ENCODE measurements around the gene ZNF487.
"Not testable (repeated sequence)": the region's sequence is repeated elsewhere in the genome, so short reads cannot be mapped to it uniquely, and the experiment has no call there.

The ZNF487 gene

GRCh38 chr10:43390333-43390732 lies 46.6 kb upstream of the ZNF487 start:
- peaks cover 88% of the 10 kb centered on the region for H4K20me1 ChIP-seq (ENCODE audit: insufficient read depth, low read length)
- ATAC-seq (ENCODE audit: insufficient read depth, low read depth) (no peak), DNase-seq (no peak)
- H3K4me2 ChIP-seq (ENCODE audit: insufficient read depth, low read length): no peak overlapping the region
- H2AFZ ChIP-seq (ENCODE audit: low read depth, low read length): no peak overlapping the region
- H3K9ac ChIP-seq (ENCODE audit: low read depth, low read length): no peak overlapping the region
- peaks cover 43% of the 10 kb centered on the region for H3K4me1 ChIP-seq (ENCODE audit: insufficient read depth, low read length)
- no peak overlapping the region for H3K27ac ChIP-seq (ENCODE audit: low read length)
- peaks cover 98% of the 10 kb centered on the region for H3K36me3 ChIP-seq (ENCODE audit: insufficient read depth, low read length)
- H3K27me3 ChIP-seq (ENCODE audit: insufficient read depth, low read length, poor library complexity): no peaks in the 10 kb centered on the region
- no peaks in the 10 kb centered on the region for H3K9me3 ChIP-seq (ENCODE audit: insufficient read depth, low read length, severe bottlenecking)
- TF ChIP-seq EZH2 (IDR thresholded peaks at IDR 0.05; ENCODE audit: borderline replicate concordance, low read depth, low read length, severe bottlenecking) (no peak), CTCF (IDR thresholded peaks at IDR 0.05; ENCODE audit: borderline replicate concordance, extremely low read depth, low read length, poor library complexity, severe bottlenecking) (no peak)
- H3K79me2 ChIP-seq (ENCODE audit: insufficient read depth, low read length): peaks cover 88% of the 10 kb centered on the region
- H3K4me3 ChIP-seq (ENCODE audit: low read depth in 1 of 2, low read length in 2 of 2): no peak overlapping the region

DNA sequence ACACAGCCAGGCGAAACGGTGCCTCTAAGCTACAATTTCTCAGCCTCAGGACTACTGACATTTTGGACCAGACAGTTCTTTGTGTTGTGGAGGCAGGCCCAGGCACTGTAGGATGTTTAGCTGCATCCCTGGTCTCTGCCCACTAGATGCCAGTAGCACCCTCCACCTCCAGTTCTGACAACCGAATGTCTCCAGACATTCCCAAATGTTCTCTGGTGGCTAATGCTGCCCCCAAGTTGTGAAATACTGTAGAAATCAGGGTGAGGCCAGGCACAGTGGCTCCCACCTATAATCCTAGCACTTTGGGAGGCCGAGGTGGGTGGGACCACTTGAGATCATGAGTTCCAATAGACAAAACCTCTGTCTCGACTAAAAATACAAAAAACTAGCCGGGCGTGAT lies 46.2 kb upstream of the ZNF487 start:
- H3K9me3 ChIP-seq (ENCODE audit: insufficient read depth, low read length, severe bottlenecking): no peaks in the 10 kb centered on the region
- H3K36me3 ChIP-seq (ENCODE audit: insufficient read depth, low read length): peaks cover 99% of the 10 kb centered on the region
- H3K27ac ChIP-seq (ENCODE audit: low read length): no peak overlapping the region
- H3K4me2 ChIP-seq (ENCODE audit: insufficient read depth, low read length): no peak overlapping the region
- peaks cover 48% of the 10 kb centered on the region for H3K4me1 ChIP-seq (ENCODE audit: insufficient read depth, low read length)
- ATAC-seq (ENCODE audit: insufficient read depth, low read depth) (peak; percentile 56), DNase-seq (peak; percentile 31)
- no peaks in the 10 kb centered on the region for H3K27me3 ChIP-seq (ENCODE audit: insufficient read depth, low read length, poor library complexity)
- no peak overlapping the region for H3K9ac ChIP-seq (ENCODE audit: low read depth, low read length)
- peaks cover 92% of the 10 kb centered on the region for H4K20me1 ChIP-seq (ENCODE audit: insufficient read depth, low read length)
- TF ChIP-seq EZH2 (IDR thresholded peaks at IDR 0.05; ENCODE audit: borderline replicate concordance, low read depth, low read length, severe bottlenecking): no peak
- TF ChIP-seq CTCF (IDR thresholded peaks at IDR 0.05; ENCODE audit: borderline replicate concordance, extremely low read depth, low read length, poor library complexity, severe bottlenecking): peak; percentile 64
- no peak overlapping the region for H2AFZ ChIP-seq (ENCODE audit: low read depth, low read length)
- H3K79me2 ChIP-seq (ENCODE audit: insufficient read depth, low read length): peaks cover 92% of the 10 kb centered on the region
- H3K4me3 ChIP-seq (ENCODE audit: low read depth in 1 of 2, low read length in 2 of 2): no peak overlapping the region

DNA sequence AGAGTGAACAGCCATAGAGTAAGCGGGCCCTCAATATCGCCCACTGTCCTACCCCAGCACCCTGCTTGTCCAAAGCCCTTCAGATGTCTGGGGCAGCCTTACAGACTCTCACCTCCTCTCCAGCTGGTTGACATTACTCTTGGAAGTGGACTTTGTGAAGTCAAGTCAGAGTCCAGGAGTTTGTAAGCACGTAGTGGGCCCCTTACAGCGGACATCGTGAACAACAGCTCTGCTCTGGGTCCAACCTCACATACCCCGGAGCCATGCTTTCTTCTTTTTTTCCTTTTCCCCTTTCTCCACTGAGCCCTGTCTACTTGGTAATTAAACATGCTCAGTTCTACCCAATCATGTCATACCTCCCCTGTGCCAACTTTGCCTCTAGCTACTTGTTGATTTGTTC lies 45.4 kb upstream of the ZNF487 start:
- H3K36me3 ChIP-seq (ENCODE audit: insufficient read depth, low read length): peaks cover 100% of the 10 kb centered on the region
- H4K20me1 ChIP-seq (ENCODE audit: insufficient read depth, low read length): peaks cover 96% of the 10 kb centered on the region
- no peak overlapping the region for H3K4me3 ChIP-seq (ENCODE audit: low read depth in 1 of 2, low read length in 2 of 2)
- H3K27ac ChIP-seq (ENCODE audit: low read length): no peak overlapping the region
- no peaks in the 10 kb centered on the region for H3K27me3 ChIP-seq (ENCODE audit: insufficient read depth, low read length, poor library complexity)
- H3K9ac ChIP-seq (ENCODE audit: low read depth, low read length): no peak overlapping the region
- no peak overlapping the region for H3K4me2 ChIP-seq (ENCODE audit: insufficient read depth, low read length)
- ATAC-seq (ENCODE audit: insufficient read depth, low read depth) (no peak), DNase-seq (no peak)
- no peak overlapping the region for H2AFZ ChIP-seq (ENCODE audit: low read depth, low read length)
- TF ChIP-seq EZH2 (IDR thresholded peaks at IDR 0.05; ENCODE audit: borderline replicate concordance, low read depth, low read length, severe bottlenecking): no peak
- no peak for TF ChIP-seq CTCF (IDR thresholded peaks at IDR 0.05; ENCODE audit: borderline replicate concordance, extremely low read depth, low read length, poor library complexity, severe bottlenecking)
- peaks cover 52% of the 10 kb centered on the region for H3K4me1 ChIP-seq (ENCODE audit: insufficient read depth, low read length)
- H3K79me2 ChIP-seq (ENCODE audit: insufficient read depth, low read length): peaks cover 99% of the 10 kb centered on the region
- no peaks in the 10 kb centered on the region for H3K9me3 ChIP-seq (ENCODE audit: insufficient read depth, low read length, severe bottlenecking)

GRCh38 chr10:43392748-43393147 lies 44.2 kb upstream of the ZNF487 start:
- ATAC-seq (ENCODE audit: insufficient read depth, low read depth) (no peak), DNase-seq (no peak)
- H3K9ac ChIP-seq (ENCODE audit: low read depth, low read length): peak overlapping the region; percentile 98
- no peaks in the 10 kb centered on the region for H3K9me3 ChIP-seq (ENCODE audit: insufficient read depth, low read length, severe bottlenecking)
- H3K4me3 ChIP-seq (ENCODE audit: low read depth in 1 of 2, low read length in 2 of 2): no peak overlapping the region
- no peaks in the 10 kb centered on the region for H3K27me3 ChIP-seq (ENCODE audit: insufficient read depth, low read length, poor library complexity)
- no peak for TF ChIP-seq EZH2 (IDR thresholded peaks at IDR 0.05; ENCODE audit: borderline replicate concordance, low read depth, low read length, severe bottlenecking)
- TF ChIP-seq CTCF (IDR thresholded peaks at IDR 0.05; ENCODE audit: borderline replicate concordance, extremely low read depth, low read length, poor library complexity, severe bottlenecking): no peak
- H4K20me1 ChIP-seq (ENCODE audit: insufficient read depth, low read length): peaks cover 84% of the 10 kb centered on the region
- H3K4me1 ChIP-seq (ENCODE audit: insufficient read depth, low read length): peaks cover 53% of the 10 kb centered on the region
- H3K79me2 ChIP-seq (ENCODE audit: insufficient read depth, low read length): peaks cover 98% of the 10 kb centered on the region
- peak overlapping the region; percentile 48 for H3K27ac ChIP-seq (ENCODE audit: low read length)
- no peak overlapping the region for H2AFZ ChIP-seq (ENCODE audit: low read depth, low read length)
- H3K4me2 ChIP-seq (ENCODE audit: insufficient read depth, low read length): peak overlapping the region; percentile 37; the same call in 1 of the 2 replicates
- H3K36me3 ChIP-seq (ENCODE audit: insufficient read depth, low read length): peaks cover 88% of the 10 kb centered on the region

- H4K20me1 ChIP-seq (ENCODE audit: insufficient read depth, low read length): peaks cover 80% of the 10 kb centered on the region
- ATAC-seq (ENCODE audit: insufficient read depth, low read depth): not testable (repeated sequence)
- peaks cover 99% of the 10 kb centered on the region for H3K79me2 ChIP-seq (ENCODE audit: insufficient read depth, low read length)
Measured at GRCh38 chr10:43393186-43393585, 43.7 kb upstream of the ZNF487 start.

More at GRCh38 chr10:43393186-43393585, 43.7 kb upstream of the ZNF487 start:
- not testable (repeated sequence) for H3K4me3 ChIP-seq (ENCODE audit: low read depth in 1 of 2, low read length in 2 of 2); H3K9me3 ChIP-seq (ENCODE audit: insufficient read depth, low read length, severe bottlenecking); H3K27me3 ChIP-seq (ENCODE audit: insufficient read depth, low read length, poor library complexity); DNase-seq; H2AFZ ChIP-seq (ENCODE audit: low read depth, low read length)
- peaks cover 84% of the 10 kb centered on the region for H3K36me3 ChIP-seq (ENCODE audit: insufficient read depth, low read length)
- peak overlapping the region; percentile 48 for H3K27ac ChIP-seq (ENCODE audit: low read length)
- H3K4me2 ChIP-seq (ENCODE audit: insufficient read depth, low read length): peak overlapping the region; percentile 82; the same call in 1 of the 2 replicates
- peaks cover 57% of the 10 kb centered on the region for H3K4me1 ChIP-seq (ENCODE audit: insufficient read depth, low read length)
- H3K9ac ChIP-seq (ENCODE audit: low read depth, low read length): peak overlapping the region; percentile 98
